IMR-90 (cell line): ENCODE measurements around the gene ADCK2. TPM values are rescaled to one million over a fixed set of nuclear protein-coding genes. Genes with fewer than 3 reads are reported as not detected.
"Not testable (repeated sequence)": the region's sequence is repeated elsewhere in the genome, so short reads cannot be mapped to it uniquely, and the experiment has no call there.

ENCODE experiments used
- ATAC-seq: fragments of 200-7000 bp; cut with Tn5 transposase; 2 replicates; pipeline ENCODE4 v1.9.1; 2020; ENCODE audit warnings: low read depth, mild to moderate bottlenecking, moderate library complexity
- BruUV-seq: library from RNA; stranded (reverse); fragments of 400-500 nt; replicated peaks from 2 replicates; lab custom pipeline; 2021; lab: Mats Ljungman, UMichigan
- CTCF ChIA-PET: fragments of 300-600 bp; formaldehyde crosslinking; extraction: SDS; loops from one replicate; lab custom pipeline; 2021; ENCODE audit warnings: antibody characterized with exemption; lab: Yijun Ruan, JAX
- POLR2A ChIA-PET: fragments of 300-600 bp; sonication (Branson Sonifier 250); formaldehyde crosslinking; loops from one replicate; lab custom pipeline; 2022; ENCODE audit warnings: antibody characterized with exemption; ENCODE audit not compliant: unreplicated experiment; lab: Charles Lee
- DNase-seq: peaks from one replicate; pipeline ENCODE4 v3.0.0; 2013
- H2AFZ ChIP-seq: replicated peaks from 2 replicates; pipeline ENCODE3; 2013; ENCODE audit warnings: low read length, mild to moderate bottlenecking; ENCODE audit not compliant: poor library complexity
- H2AK5ac ChIP-seq: 2 replicates; pipeline ENCODE4 v1.6.1; 2013; ENCODE audit warnings: low read depth, low read length, inconsistent platforms
- H2AK9ac ChIP-seq: replicated peaks from 2 replicates; pipeline ENCODE3; 2013; ENCODE audit warnings: mild to moderate bottlenecking, low read depth, low read length, moderate library complexity; ENCODE audit not compliant: poor library complexity
- H2BK120ac ChIP-seq: 2 replicates; pipeline ENCODE4 v1.6.1; 2013; ENCODE audit warnings: low read depth, low read length, inconsistent platforms
- H2BK15ac ChIP-seq: 3 replicates; pipeline ENCODE4 v1.6.1; 2013; ENCODE audit warnings: low read depth, low read length, inconsistent platforms
- H2BK20ac ChIP-seq: 2 replicates; pipeline ENCODE4 v1.6.1; 2013; ENCODE audit warnings: low read depth, mild to moderate bottlenecking, inconsistent platforms, low read length, moderate library complexity
- H2BK5ac ChIP-seq: 2 replicates; pipeline ENCODE4 v1.6.1; 2013; ENCODE audit warnings: mild to moderate bottlenecking, low read depth, low read length, inconsistent platforms; ENCODE audit not compliant: poor library complexity, severe bottlenecking
- H3K14ac ChIP-seq: replicated peaks from 2 replicates; pipeline ENCODE4 v1.6.1; 2013; ENCODE audit warnings: low read depth, low read length, inconsistent platforms
- H3K18ac ChIP-seq: 2 replicates; pipeline ENCODE4 v1.6.1; 2013; ENCODE audit warnings: low read depth, low read length, control low read depth
- H3K23ac ChIP-seq: 2 replicates; pipeline ENCODE4 v1.6.1; 2013; ENCODE audit warnings: low read depth, low read length, inconsistent platforms
- H3K27ac ChIP-seq: 2 replicates; pipeline ENCODE4 v1.5.1; 2013; ENCODE audit warnings: mild to moderate bottlenecking, control low read depth, low read length; ENCODE audit not compliant: insufficient read depth
- H3K27me3 ChIP-seq: 2 replicates; pipeline ENCODE4 v1.6.1; 2013; ENCODE audit warnings: low read length; ENCODE audit not compliant: control insufficient read depth, insufficient read depth
- H3K36me3 ChIP-seq: 2 replicates; pipeline ENCODE4 v1.6.1; 2013; ENCODE audit warnings: low read length, mixed read lengths; ENCODE audit not compliant: control insufficient read depth, insufficient read depth
- H3K4ac ChIP-seq: 2 replicates; pipeline ENCODE4 v1.6.1; 2013; ENCODE audit warnings: low read depth, low read length, inconsistent platforms
- H3K4me1 ChIP-seq: 2 replicates; pipeline ENCODE4 v1.6.1; 2013; ENCODE audit warnings: low read length, mixed read lengths; ENCODE audit not compliant: control insufficient read depth, insufficient read depth
- H3K4me2 ChIP-seq: 2 replicates; pipeline ENCODE4 v1.6.1; 2013; ENCODE audit warnings: low read depth, mild to moderate bottlenecking, control low read depth, low read length, moderate library complexity
- H3K4me3 ChIP-seq: 2 replicates; pipeline ENCODE4 v1.5.1; 2013; ENCODE audit warnings: low read depth, mild to moderate bottlenecking, control low read depth, low read length, moderate library complexity; ENCODE audit not compliant: insufficient read depth
- H3K56ac ChIP-seq: 2 replicates; pipeline ENCODE4 v1.6.1; 2013; ENCODE audit warnings: low read length, inconsistent platforms; ENCODE audit not compliant: insufficient read depth; ENCODE audit errors: extremely low read depth
- H3K79me1 ChIP-seq, 2 experiments: 2 replicates each; pipeline ENCODE4 v1.6.1; 2013; ENCODE audit warnings: low read length in 2 of 2, inconsistent platforms in 1 of 2, low read depth in 1 of 2
- H3K9ac ChIP-seq: 2 replicates; pipeline ENCODE4 v1.6.1; 2013; ENCODE audit warnings: low read depth, low read length, control low read depth
- H3K9me1 ChIP-seq: 2 replicates; pipeline ENCODE4 v1.6.1; 2013; ENCODE audit warnings: low read length, inconsistent platforms; ENCODE audit not compliant: insufficient read depth
- H3K9me3 ChIP-seq: 2 replicates; pipeline ENCODE4 v1.6.1; 2013; ENCODE audit warnings: low read length; ENCODE audit not compliant: control insufficient read depth, insufficient read depth
- H4K20me1 ChIP-seq: 2 replicates; pipeline ENCODE4 v1.6.1; 2013; ENCODE audit warnings: low read length, inconsistent platforms; ENCODE audit not compliant: insufficient read depth
- H4K5ac ChIP-seq: 2 replicates; pipeline ENCODE4 v1.6.1; 2013; ENCODE audit warnings: mild to moderate bottlenecking, low read depth, low read length, control low read depth
- H4K8ac ChIP-seq, 2 experiments: 2 replicates each; pipeline ENCODE4 v1.6.1; 2013; ENCODE audit warnings: low read depth in 2 of 2, low read length in 2 of 2, control low read depth in 1 of 2, inconsistent platforms in 1 of 2
- H4K91ac ChIP-seq: 2 replicates; pipeline ENCODE4 v1.6.1; 2013; ENCODE audit warnings: low read depth, low read length, inconsistent platforms; ENCODE audit not compliant: insufficient read depth
- BHLHE40 ChIP-seq: fragments of 150-350 bp; IDR thresholded peaks from 2 replicates; pipeline ENCODE4 v1.6.1; 2016; ENCODE audit warnings: mild to moderate bottlenecking, low read depth, low read length
- ELK1 ChIP-seq: fragments of 150-350 bp; IDR thresholded peaks from 2 replicates; pipeline ENCODE4 v1.6.1; 2016; ENCODE audit warnings: low read depth, mild to moderate bottlenecking, low read length, moderate library complexity, borderline replicate concordance
- MAFK ChIP-seq: IDR thresholded peaks from 2 replicates; pipeline ENCODE4 v1.6.1; 2012; ENCODE audit warnings: low read depth, low read length, improper control_type of control experiment
- MAZ ChIP-seq: IDR thresholded peaks from 2 replicates; pipeline ENCODE4 v1.6.1; 2012; ENCODE audit warnings: low read depth, mild to moderate bottlenecking, low read length, improper control_type of control experiment, moderate library complexity, borderline replicate concordance
- MXI1 ChIP-seq: IDR thresholded peaks from 2 replicates; pipeline ENCODE4 v1.6.1; 2012; ENCODE audit warnings: low read depth, mild to moderate bottlenecking, low read length, moderate library complexity, borderline replicate concordance
- NFE2L2 ChIP-seq: fragments of 150-350 bp; IDR thresholded peaks from 2 replicates; pipeline ENCODE4 v1.6.1; 2016; ENCODE audit warnings: low read depth, mild to moderate bottlenecking, low read length
- RCOR1 ChIP-seq: IDR thresholded peaks from 2 replicates; pipeline ENCODE4 v1.6.1; 2012; ENCODE audit warnings: mild to moderate bottlenecking, low read length, improper control_type of control experiment; ENCODE audit not compliant: insufficient replicate concordance
- WGBS, 2 experiments: methylation state at CpG; one replicate each; pipeline versions ENCODE4 v1.1.5 to v1.1.7; 2013; ENCODE audit warnings: missing lambda C conversion rate in 2 of 2; ENCODE audit not compliant: insufficient read length in 1 of 2; ENCODE audit errors: extremely low coverage in 2 of 2; 5-methylcytosine and 5-hydroxymethylcytosine counted together
- dilution Hi-C: fragments of 300-500 bp; cut with HindIII; formaldehyde crosslinking; loops from one replicate; pipeline ENCODE4 v1.14.3; 2018; ENCODE audit warnings: low sequenced_read_pairs; ENCODE audit not compliant: unreplicated experiment
- in situ Hi-C: fragments of 300-500 bp; cut with MboI; formaldehyde crosslinking; loops from 3 replicates; pipeline ENCODE4 v1.14.3; 2019; ENCODE audit warnings: low sequenced_read_pairs, inconsistent platforms, mixed read lengths
- intact Hi-C: fragments of 100-400 bp; cut with micrococcal nuclease; formaldehyde crosslinking; loops from 2 replicates; pipeline ENCODE4 v1.10.0; 2022
- polyA plus RNA-seq, 3 experiments: library from polyadenylated mRNA; depleted of rRNA; stranded (reverse); fragments of >200 nt; gene quantifications; 2 replicates each; pipeline ENCODE4 v1.2.3, GENCODE V29; 2012; ENCODE audit warnings: low replicate concordance in 1 of 3
- total RNA-seq: library from RNA; depleted of rRNA; stranded (reverse); fragments of >200 nt; gene quantifications from 2 replicates; pipeline ENCODE4 v1.2.3, GENCODE V29; 2012

The ADCK2 gene
- total and polyA plus RNA-seq, 2 of the 4 experiments (the other 2 are of a cell fraction), result 7.1 to 10.0 TPM

GRCh38 chr7:140669352-140669751 is 3.4 kb upstream of the ADCK2 start:
- no peak for ATAC-seq
- TF ChIP-seq MAFK (no peak), MXI1 (no peak), MAZ (no peak), ELK1 (no peak), RCOR1 (no peak), BHLHE40 (no peak), NFE2L2 (no peak)
- H3K4ac ChIP-seq, result no peak overlapping the region
- H2AK5ac ChIP-seq, result no peak overlapping the region
- H2BK15ac ChIP-seq, result no peak overlapping the region
- H3K27me3 ChIP-seq, result peaks cover 8% of the 10 kb centered on the region; the same call in 1 of the 2 replicates
- no peak overlapping the region for H3K4me3 ChIP-seq
- POLR2A ChIA-PET, result no interaction called here
- H3K56ac ChIP-seq, result no peak overlapping the region
- H4K5ac ChIP-seq, result no peak overlapping the region
- in situ Hi-C loops (no loop called here), dilution Hi-C loops (no loop called here), intact Hi-C loops (no loop called here)
- DNase-seq, result no peak
- CTCF ChIA-PET, result interaction anchor here (0.6 to 1.0 kb wide), 5 partner anchors 8 to 1069 kb away, joined by 3 to 4 read pairs (median 3); partner anchors contain the start of gene SSBP1
- H2AFZ ChIP-seq, result no peak overlapping the region
- peaks cover 4 to 5% of the 10 kb centered on the region in 2 experiments; a peak in 1 of 4 replicates for H3K79me1 ChIP-seq
- no peaks in the 10 kb centered on the region for H3K36me3 ChIP-seq
- H3K9ac ChIP-seq, result no peak overlapping the region
- no peak overlapping the region for H3K23ac ChIP-seq
- H4K8ac ChIP-seq, result no peak overlapping the region
- BruUV-seq, result no TSS peak
- H2BK5ac ChIP-seq, result no peak overlapping the region
- H3K9me1 ChIP-seq, result no peaks in the 10 kb centered on the region
- H4K91ac ChIP-seq, result no peak overlapping the region
- H2BK20ac ChIP-seq, result no peak overlapping the region
- H3K4me1 ChIP-seq, result 0 out of 2 replicates have a peak, but pooled peaks cover 2% of the 10 kb centered on the region
- H3K18ac ChIP-seq, result no peak overlapping the region
- no peak overlapping the region for H3K14ac ChIP-seq
- no CpG with 5 or more reads among the region's 3 CpGs for WGBS, 2 experiments
- no peak overlapping the region for H3K4me2 ChIP-seq
- no peak overlapping the region for H2BK120ac ChIP-seq
- no peak overlapping the region for H3K27ac ChIP-seq
- no peak overlapping the region for H2AK9ac ChIP-seq
- H3K9me3 ChIP-seq, result no peaks in the 10 kb centered on the region
- H4K20me1 ChIP-seq, result no peaks in the 10 kb centered on the region

GRCh38 chr7:140669862-140670261 is 2.9 kb upstream of the ADCK2 start:
- H3K9ac ChIP-seq, H2AK9ac ChIP-seq, H3K56ac ChIP-seq, H2AFZ ChIP-seq, H2BK15ac ChIP-seq, H4K91ac ChIP-seq, in situ Hi-C loops, H3K23ac ChIP-seq, ATAC-seq, H3K4me3 ChIP-seq, H4K20me1 ChIP-seq, H3K4me1 ChIP-seq, H2AK5ac ChIP-seq, DNase-seq, H3K14ac ChIP-seq, H4K8ac ChIP-seq, BruUV-seq, H3K4ac ChIP-seq, POLR2A ChIA-PET, H2BK5ac ChIP-seq, H2BK120ac ChIP-seq, H3K9me1 ChIP-seq, H4K5ac ChIP-seq, H3K79me1 ChIP-seq, H3K9me3 ChIP-seq, H3K27me3 ChIP-seq, H3K27ac ChIP-seq, H3K36me3 ChIP-seq, dilution Hi-C loops, H3K4me2 ChIP-seq, H2BK20ac ChIP-seq, H3K18ac ChIP-seq: not testable (repeated sequence)
- WGBS, 2 experiments, result no CpG with 5 or more reads among the region's 10 CpGs
- CTCF ChIA-PET, result interaction anchor here (0.6 kb wide), 1 partner anchor 50 kb away, joined by 3 read pairs; no protein-coding TSS in a partner anchor
- intact Hi-C loops, result loop anchor here (5.0 kb wide), 1 partner anchor 982 kb away; no protein-coding TSS in a partner anchor
